Dedifferentiated amniotic fluid mesenchymal stem cell (primary cell): ENCODE measurements around the gene GPT2.

Source experiments
- DNase-seq: peaks from one replicate; pipeline ENCODE4 v3.0.0-alpha.2; 2016; ENCODE audit errors: extremely low spot score

GPT2 gene

GRCh38 chr16:46968063-46968435, 83.9 kb downstream of the GPT2 start:
- DNase-seq = no peak

GRCh38 chr16:46970089-46970488, 85.9 kb downstream of the GPT2 start:
- no peak for DNase-seq

- no peak for DNase-seq
Observed at GRCh38 chr16:46971271-46971670, 87.1 kb downstream of the GPT2 start.

GRCh38 chr16:46972429-46973206, 88.5 kb downstream of the GPT2 start:
- DNase-seq = peak; percentile 20

- DNase-seq = peak; percentile 67
Observed at GRCh38 chr16:46973207-46973995, 89.2 kb downstream of the GPT2 start, which contains the start of gene DNAJA2. DNAJA2 (minus strand) TSS chr16:46973674; CDS start chr16:46973572, 102 bp downstream.

GRCh38 chr16:46973996-46974324, 89.8 kb downstream of the GPT2 start:
- DNase-seq = no peak

- DNase-seq = no peak
Observed at GRCh38 chr16:46974352-46974751, 90.2 kb downstream of the GPT2 start.

- DNase-seq = no peak
Observed at GRCh38 chr16:46975165-46975564, 91.0 kb downstream of the GPT2 start.

GRCh38 chr16:46975908-46976470, 91.8 kb downstream of the GPT2 start:
- no peak for DNase-seq

GRCh38 chr16:46976550-46976949, 92.4 kb downstream of the GPT2 start:
- DNase-seq = no peak
